H1 (cell line): Measurements from ENCODE around the gene CCDC92B. TPM values are rescaled to one million over a fixed set of nuclear protein-coding genes. Genes with fewer than 3 reads are reported as not detected.

ENCODE experiments used
- CTCF ChIA-PET: fragments of 300-600 bp; sonication (Branson Sonifier 250); formaldehyde crosslinking; loops from one replicate; lab custom pipeline; 2021; ENCODE audit not compliant: partially characterized antibody; lab: Charles Lee
- POLR2A ChIA-PET: fragments of 300-600 bp; sonication (Branson Sonifier 250); formaldehyde crosslinking; loops from one replicate; lab custom pipeline; 2021; ENCODE audit warnings: inconsistent platforms; ENCODE audit not compliant: partially characterized antibody; lab: Charles Lee
- DNase-seq, 2 experiments: peaks; one replicate each; pipeline versions ENCODE4 v3.0.0 to v3.0.0-alpha.2; 2010 to 2022; ENCODE audit warnings: low spot score in 2 of 2, low read depth in 1 of 2, mixed read lengths in 1 of 2
- FAIRE-seq: peaks from 2 replicates; lab custom pipeline; 2011; peaks lifted over from hg19 to GRCh38; lab: Jason Lieb, UNC
- H2AFZ ChIP-seq: 2 replicates; pipeline ENCODE4 v1.8.1; 2012; ENCODE audit warnings: low read length, inconsistent platforms
- H2AK5ac ChIP-seq: 2 replicates; pipeline ENCODE4 v1.6.1; 2013; ENCODE audit warnings: low read depth, low read length
- H2BK120ac ChIP-seq: replicated peaks from 2 replicates; pipeline ENCODE3; 2013; ENCODE audit warnings: low read depth, low read length, inconsistent platforms
- H2BK12ac ChIP-seq: 2 replicates; pipeline ENCODE4 v1.6.1; 2013; ENCODE audit warnings: low read depth, low read length
- H2BK15ac ChIP-seq: 2 replicates; pipeline ENCODE4 v1.6.1; 2013; ENCODE audit warnings: low read length
- H2BK20ac ChIP-seq: 2 replicates; pipeline ENCODE4 v1.6.1; 2013; ENCODE audit warnings: low read length
- H2BK5ac ChIP-seq: 2 replicates; pipeline ENCODE4 v1.6.1; 2013; ENCODE audit warnings: low read depth, low read length
- H3K14ac ChIP-seq: 2 replicates; pipeline ENCODE4 v1.6.1; 2013; ENCODE audit warnings: inconsistent platforms; ENCODE audit not compliant: insufficient read length
- H3K18ac ChIP-seq: 2 replicates; pipeline ENCODE4 v1.6.1; 2013; ENCODE audit warnings: low read length; ENCODE audit errors: extremely low read depth
- H3K23ac ChIP-seq: 2 replicates; pipeline ENCODE4 v1.6.1; 2013; ENCODE audit warnings: inconsistent platforms; ENCODE audit not compliant: insufficient read length
- H3K23me2 ChIP-seq: 2 replicates; pipeline ENCODE4 v1.6.1; 2013; ENCODE audit warnings: low read depth, low read length
- H3K27ac ChIP-seq: 2 replicates; pipeline ENCODE4 v1.6.1; 2011; ENCODE audit warnings: low read depth, low read length, inconsistent platforms
- H3K27me3 ChIP-seq, 4 experiments: replicated peaks in 1 of 4; 1 replicate in 1 of 4; 2 replicates in 3 of 4; pipeline versions ENCODE4 v1.6.1 to v1.8.1; 2011 to 2013; ENCODE audit warnings: low read length in 3 of 4, mild to moderate bottlenecking in 3 of 4, inconsistent platforms in 2 of 4, mixed read lengths in 2 of 4, moderate library complexity in 1 of 4; ENCODE audit not compliant: control insufficient read depth in 3 of 4, insufficient read depth in 3 of 4; ENCODE audit errors: extremely low read depth in 1 of 4
- H3K36me3 ChIP-seq, 4 experiments: 2 replicates each; pipeline versions ENCODE4 v1.6.1 to v1.8.1; 2011 to 2013; ENCODE audit warnings: mild to moderate bottlenecking in 4 of 4, low read length in 3 of 4, moderate library complexity in 2 of 4, control low read depth in 1 of 4, inconsistent platforms in 1 of 4; ENCODE audit not compliant: insufficient read depth in 4 of 4, control insufficient read depth in 2 of 4
- H3K4ac ChIP-seq: replicated peaks from 2 replicates; pipeline ENCODE3; 2013; ENCODE audit warnings: low read length, low read depth, mixed read lengths, inconsistent platforms; ENCODE audit not compliant: insufficient read length
- H3K4me1 ChIP-seq, 4 experiments: replicated peaks in 1 of 4; 1 replicate in 1 of 4; 2 replicates in 3 of 4; pipeline versions ENCODE4 v1.6.1 to v1.8.1; 2011 to 2013; ENCODE audit warnings: low read length in 3 of 4, inconsistent platforms in 2 of 4, mixed read lengths in 1 of 4; ENCODE audit not compliant: insufficient read depth in 4 of 4, control insufficient read depth in 3 of 4
- H3K4me2 ChIP-seq, 2 experiments: 2 replicates each; pipeline versions ENCODE4 v1.6.1 to v1.8.1; 2011 to 2013; ENCODE audit warnings: low read depth in 2 of 2, low read length in 2 of 2, control low read depth in 1 of 2, inconsistent platforms in 1 of 2, mild to moderate bottlenecking in 1 of 2; ENCODE audit not compliant: insufficient read depth in 1 of 2
- H3K4me3 ChIP-seq, 4 experiments: fragments of 200-600, 300-600 bp in 1 of 4; sonication (generic), shearing (Covaris generic), sonication (Bioruptor Twin) in 1 of 4; 2 replicates each; pipeline versions ENCODE4 v1.5.1 to v1.8.1; 2011 to 2016; ENCODE audit warnings: low read length in 4 of 4, low read depth in 3 of 4, control low read depth in 2 of 4, inconsistent platforms in 2 of 4, mild to moderate bottlenecking in 2 of 4, mixed read lengths in 1 of 4, moderate library complexity in 1 of 4; ENCODE audit not compliant: insufficient read depth in 2 of 4; ENCODE audit errors: extremely low read depth in 1 of 4
- H3K56ac ChIP-seq: replicated peaks from 2 replicates; pipeline ENCODE3; 2013; ENCODE audit warnings: low read depth, mild to moderate bottlenecking, mixed read lengths, low read length, inconsistent platforms; ENCODE audit not compliant: insufficient read length
- H3K79me1 ChIP-seq: 2 replicates; pipeline ENCODE4 v1.6.1; 2013; ENCODE audit warnings: low read depth, low read length, control low read depth
- H3K79me2 ChIP-seq, 2 experiments: 2 replicates each; pipeline versions ENCODE4 v1.6.1 to v1.8.1; 2012 to 2013; ENCODE audit warnings: low read length in 2 of 2, mild to moderate bottlenecking in 2 of 2, inconsistent platforms in 1 of 2; ENCODE audit not compliant: insufficient read depth in 2 of 2, control insufficient read depth in 1 of 2
- H3K9ac ChIP-seq, 4 experiments: replicated peaks in 1 of 4; 1 replicate in 1 of 4; 2 replicates in 3 of 4; pipeline versions ENCODE4 v1.6.1 to v1.8.1; 2011 to 2013; ENCODE audit warnings: low read depth in 3 of 4, low read length in 3 of 4, control low read depth in 2 of 4, mild to moderate bottlenecking in 2 of 4, moderate library complexity in 2 of 4, inconsistent platforms in 1 of 4; ENCODE audit errors: extremely low read depth in 1 of 4
- H3K9me3 ChIP-seq, 2 experiments: 2 replicates each; pipeline versions ENCODE4 v1.6.1 to v1.8.1; 2012 to 2013; ENCODE audit warnings: mild to moderate bottlenecking in 2 of 2, moderate library complexity in 2 of 2, control low read depth in 1 of 2, inconsistent platforms in 1 of 2, low read depth in 1 of 2, low read length in 1 of 2, mixed read lengths in 1 of 2; ENCODE audit not compliant: insufficient read depth in 2 of 2
- H4K20me1 ChIP-seq, 2 experiments: replicated peaks in 1 of 2; 2 replicates each; pipeline versions ENCODE3 to v1.8.1; 2011 to 2013; ENCODE audit warnings: inconsistent platforms in 2 of 2, low read length in 2 of 2, mild to moderate bottlenecking in 1 of 2; ENCODE audit not compliant: insufficient read depth in 2 of 2, control insufficient read depth in 1 of 2
- H4K5ac ChIP-seq: 2 replicates; pipeline ENCODE4 v1.6.1; 2013; ENCODE audit warnings: low read length, low read depth, mixed read lengths, inconsistent platforms; ENCODE audit not compliant: insufficient read length
- H4K8ac ChIP-seq: 2 replicates; pipeline ENCODE4 v1.8.0; 2013; ENCODE audit warnings: mild to moderate bottlenecking, moderate library complexity, low read length, inconsistent platforms; ENCODE audit not compliant: insufficient read depth; ENCODE audit errors: extremely low read depth
- H4K91ac ChIP-seq: replicated peaks from 2 replicates; pipeline ENCODE3; 2013; ENCODE audit warnings: low read length, mixed read lengths, inconsistent platforms; ENCODE audit not compliant: insufficient read length
- JUND ChIP-seq: IDR thresholded peaks from 2 replicates; pipeline ENCODE4 v1.6.1; 2011; ENCODE audit warnings: mild to moderate bottlenecking, improper control_type of control experiment, low read length
- NRF1 ChIP-seq: IDR thresholded peaks from 2 replicates; pipeline ENCODE4 v1.6.1; 2011; ENCODE audit warnings: mild to moderate bottlenecking, low read depth, low read length, improper control_type of control experiment
- YY1 ChIP-seq: IDR thresholded peaks from 2 replicates; pipeline ENCODE4 v1.6.1; 2011; ENCODE audit warnings: low read depth, mild to moderate bottlenecking, low read length
- WGBS, 2 experiments: shearing (Covaris generic) in 1 of 2; methylation state at CpG; one replicate each; pipeline versions ENCODE4 v1.1.6 to v1.1.7; 2013 to 2015; ENCODE audit warnings: low lambda C conversion rate in 2 of 2, mixed read lengths in 2 of 2, inconsistent platforms in 1 of 2, low coverage in 1 of 2, missing lambda C conversion rate in 1 of 2; ENCODE audit not compliant: insufficient replicate concordance in 2 of 2, insufficient coverage in 1 of 2, insufficient read length in 1 of 2; ENCODE audit errors: extremely low coverage in 1 of 2, missing lambda C conversion rate in 1 of 2; 5-methylcytosine and 5-hydroxymethylcytosine counted together
- polyA plus RNA-seq, 7 experiments: library from polyadenylated mRNA; depleted of rRNA in 3 of 7; stranded (reverse) in 5 of 7; unstranded in 2 of 7; fragments of >200 nt in 5 of 7; fragments of 200-250 nt in 2 of 7; gene quantifications; 1 replicate in 5 of 7; 2 replicates in 1 of 7; 4 replicates in 1 of 7; pipeline versions ENCODE4 v1.2.1 to v1.2.3, GENCODE V29; 2011 to 2013; ENCODE audit warnings: missing spikeins in 2 of 7, mixed read lengths in 2 of 7
- total RNA-seq: library from RNA; stranded (reverse); fragmentation: NEBNext Ultra II Directional; extraction: Animal tissue kit (Norgen Biotek cat#: 25700); gene quantifications from 2 replicates; pipeline ENCODE4 v1.2.1, GENCODE V29; 2021

Gene CCDC92B
- total and polyA plus RNA-seq, 2 of the 8 experiments (the other 6 are each of a cell fraction or from before 2014, with no cell fraction given): 5.5 to 12.1 TPM

DNA sequence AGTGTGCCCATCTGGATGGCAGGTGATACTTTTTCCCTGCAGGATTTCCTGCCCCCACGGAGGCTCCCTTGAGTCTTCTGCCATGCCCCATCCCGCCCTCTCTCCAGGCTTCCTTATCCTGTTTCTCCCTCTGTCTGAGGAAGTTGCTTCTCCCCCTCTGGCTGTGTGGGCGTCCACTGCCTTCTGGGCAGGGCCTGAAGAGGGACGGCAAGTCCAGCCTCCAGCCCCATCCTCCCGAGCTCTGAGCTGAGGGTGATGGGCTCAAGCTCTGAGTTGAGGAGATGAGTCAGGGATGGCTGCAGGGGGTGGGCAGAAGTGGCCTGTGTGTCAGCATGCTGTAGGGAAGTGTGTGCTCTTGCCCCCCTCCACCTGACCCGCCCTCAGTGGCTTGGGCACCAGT is 32.6 kb upstream of the CCDC92B start:
- Histone ChIP-seq H2BK15ac (no peak overlapping the region), H3K23me2 (peaks cover 6% of the 10 kb centered on the region), H2BK12ac (no peak overlapping the region), H3K18ac (no peak overlapping the region), H2BK5ac (no peak overlapping the region), H3K14ac (no peak overlapping the region), H3K79me1 (no peaks in the 10 kb centered on the region; the same call in 1 of the 2 replicates), H3K4me3 (no peak overlapping the region), H4K8ac (no peak overlapping the region), H3K4ac (no peak overlapping the region), H3K56ac (no peak overlapping the region), H2AFZ (no peak overlapping the region), H3K36me3 (no peaks in the 10 kb centered on the region), H4K5ac (no peak overlapping the region), H3K23ac (no peak overlapping the region), H3K4me2 (no peak overlapping the region), H3K9me3 (no peaks in the 10 kb centered on the region), H3K9ac (no peak overlapping the region), H3K4me1 (peaks cover 0 to 4% (median 2%) of the 10 kb centered on the region in 4 experiments; a peak in 4 of 7 replicates), H3K27me3 (no peaks in the 10 kb centered on the region), H3K79me2 (no peaks in the 10 kb centered on the region), H2AK5ac (no peak overlapping the region), H2BK20ac (no peak overlapping the region), H2BK120ac (no peak overlapping the region), H3K27ac (no peak overlapping the region), H4K91ac (no peak overlapping the region), H4K20me1 (peaks cover 0 to 4% of the 10 kb centered on the region in 2 experiments)
- no peak for FAIRE-seq
- POLR2A ChIA-PET: interaction anchor here (0.5 kb wide), 1 partner anchor 23 kb away, joined by 3 read pairs; no protein-coding TSS in a partner anchor
- WGBS, 2 experiments: 72% methylated on average over 5 of the region's 6 CpGs; no CpG with 5 or more reads in 1 of the 2 experiments
- CTCF ChIA-PET: interaction anchor here (0.7 to 1.8 kb wide), 3 partner anchors 9 to 761 kb away, joined by 3 to 6 read pairs (median 5); no protein-coding TSS in a partner anchor
- no peak for DNase-seq
- TF ChIP-seq YY1: no peak
- TF ChIP-seq JUND: no peak
- no peak for TF ChIP-seq NRF1
